Measurements from ENCODE around the gene MRM2.

MRM2 gene

GRCh38 chr7:2220030-2220429 is 22.0 kb downstream of the MRM2 start:
- DNase-seq = no peak

- DNase-seq = no peak
Measured at GRCh38 chr7:2219606-2220005, 22.4 kb downstream of the MRM2 start.

- no peak for DNase-seq
Measured at GRCh38 chr7:2219136-2219535, 22.9 kb downstream of the MRM2 start.

DNA sequence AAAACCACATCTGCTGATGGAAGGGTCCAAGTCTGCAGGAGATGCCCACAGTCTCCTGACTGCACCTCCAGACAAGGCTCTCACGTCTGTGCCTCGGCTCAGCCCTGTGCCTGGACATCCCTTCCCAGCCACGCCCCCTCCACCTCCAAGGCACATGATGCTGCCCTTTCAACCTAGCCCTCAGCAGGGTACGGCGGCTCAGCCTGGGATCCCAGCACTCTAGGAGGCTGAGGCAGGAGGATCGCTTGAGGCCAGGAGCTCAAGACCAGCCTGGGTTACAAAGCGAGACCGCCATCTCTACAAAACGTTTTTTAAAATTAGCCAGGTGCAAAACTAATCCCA is 23.6 kb downstream of the MRM2 start:
- no peak for DNase-seq

DNA sequence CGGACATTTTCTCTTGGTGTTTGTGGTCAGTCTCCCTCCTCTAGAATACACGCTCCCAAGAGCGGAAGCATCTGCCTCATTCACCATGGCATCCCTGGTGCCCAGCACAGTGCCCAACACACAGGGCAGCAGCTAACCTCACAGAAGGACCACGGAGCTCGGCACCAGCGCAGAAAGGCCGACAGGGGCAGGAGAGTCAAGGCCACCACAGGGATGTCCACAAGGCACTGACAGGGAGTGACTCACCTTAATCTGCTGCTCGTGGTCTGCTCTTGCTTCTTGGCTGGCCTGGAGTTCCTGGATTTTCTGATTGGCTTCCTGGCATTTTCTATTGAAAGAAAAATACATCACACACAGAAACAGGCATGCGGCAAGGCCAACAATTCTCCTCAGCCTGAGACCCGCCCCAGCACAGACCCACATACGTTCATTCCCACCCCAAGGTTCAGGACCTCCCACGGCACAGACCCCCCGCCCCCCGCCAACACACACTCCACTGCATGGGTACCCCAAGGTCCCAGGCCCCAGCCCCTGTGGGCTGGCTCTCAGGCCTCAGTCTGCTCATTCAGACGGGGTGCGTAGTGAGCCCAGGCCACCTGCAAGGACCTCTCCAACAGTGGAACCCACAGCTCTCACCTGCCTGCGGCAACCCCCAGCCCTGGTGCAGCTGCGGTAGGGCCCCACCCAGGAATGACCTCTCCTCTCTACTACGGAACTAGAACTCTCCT is 24.1 kb downstream of the MRM2 start:
- no peak for DNase-seq

DNA sequence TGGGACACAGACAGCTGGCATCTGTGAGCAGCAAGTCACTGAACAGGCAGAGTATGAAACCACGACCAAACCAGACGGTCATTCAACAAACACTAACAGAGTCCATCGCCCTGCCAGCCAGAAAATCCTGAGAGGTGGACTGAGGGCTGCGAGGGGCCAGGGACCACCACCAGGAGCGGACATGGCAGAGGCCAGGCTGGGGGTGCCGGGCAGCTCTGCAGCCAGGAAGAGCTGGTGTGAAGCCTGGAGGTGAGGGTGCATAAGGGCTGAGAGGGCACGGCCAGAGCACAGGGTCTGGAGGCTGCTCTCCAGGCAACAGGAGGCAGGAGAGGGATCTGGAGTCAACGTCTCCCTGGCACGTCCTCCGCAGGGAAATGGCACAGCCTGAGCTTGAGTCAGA is 24.8 kb downstream of the MRM2 start:
- DNase-seq = no peak

DNA sequence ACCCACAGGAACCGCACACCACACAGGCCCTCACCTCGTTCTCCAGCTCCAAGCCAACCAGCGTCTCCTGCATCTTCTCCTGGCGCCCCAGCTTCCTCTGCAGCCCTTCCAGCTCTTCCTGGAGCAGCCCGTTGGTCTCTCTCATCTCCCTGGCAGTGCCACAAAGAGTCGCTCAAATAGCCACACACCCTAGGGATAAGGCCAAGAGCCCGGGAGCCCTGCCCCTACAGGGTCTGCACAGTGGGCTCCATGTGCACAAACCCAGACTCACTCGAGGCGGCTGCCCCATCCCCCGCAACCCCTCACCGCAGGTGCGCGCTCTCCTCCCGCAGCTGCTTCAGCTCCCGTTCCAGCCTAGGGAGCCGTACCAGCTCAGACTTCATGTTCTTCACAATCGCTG is 26.2 kb downstream of the MRM2 start:
- no peak for DNase-seq

DNA sequence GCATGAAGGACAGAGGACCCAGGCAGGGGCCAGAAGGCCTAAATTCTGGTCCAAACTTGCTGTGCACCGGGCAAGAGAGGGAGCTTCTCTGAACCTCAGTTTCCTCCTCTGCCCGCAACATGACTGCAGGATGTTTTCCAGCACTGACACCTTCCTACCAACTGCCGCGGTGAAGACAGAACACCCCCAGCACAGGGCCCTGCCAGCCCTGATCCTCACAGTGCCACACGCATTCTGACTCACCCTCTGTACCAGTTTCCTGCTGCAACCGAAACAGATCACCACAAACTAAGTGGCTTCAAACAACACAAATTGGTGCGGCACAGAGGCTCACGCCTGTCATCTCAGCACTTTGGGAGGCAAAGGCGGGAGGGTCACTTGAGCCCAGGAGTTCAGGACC is 27.4 kb downstream of the MRM2 start:
- DNase-seq = no peak

- DNase-seq = no peak
Measured at GRCh38 chr7:2213551-2214215, 28.3 kb downstream of the MRM2 start.

- no peak for DNase-seq
Measured at GRCh38 chr7:2212906-2213305, 29.1 kb downstream of the MRM2 start.

DNA sequence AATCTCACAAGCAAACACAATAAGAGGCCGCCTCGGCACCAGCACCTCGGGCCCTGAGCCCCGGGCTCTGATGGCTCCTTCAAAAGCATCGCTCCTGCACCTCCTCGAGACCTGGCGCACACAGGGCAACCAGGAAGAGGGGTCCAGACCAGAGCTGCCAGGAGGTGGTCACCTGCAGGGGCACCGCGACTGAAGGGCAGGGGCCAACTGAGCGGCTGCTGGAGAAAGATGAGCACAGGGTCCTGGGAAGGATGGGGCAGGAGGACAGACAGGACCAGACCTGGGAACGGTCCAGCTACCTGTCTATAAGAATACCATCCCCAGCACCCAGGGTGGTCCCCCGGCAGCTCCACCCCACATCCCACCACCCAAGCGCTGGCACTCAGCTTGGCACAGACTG is 30.1 kb downstream of the MRM2 start:
- DNase-seq = no peak

DNA sequence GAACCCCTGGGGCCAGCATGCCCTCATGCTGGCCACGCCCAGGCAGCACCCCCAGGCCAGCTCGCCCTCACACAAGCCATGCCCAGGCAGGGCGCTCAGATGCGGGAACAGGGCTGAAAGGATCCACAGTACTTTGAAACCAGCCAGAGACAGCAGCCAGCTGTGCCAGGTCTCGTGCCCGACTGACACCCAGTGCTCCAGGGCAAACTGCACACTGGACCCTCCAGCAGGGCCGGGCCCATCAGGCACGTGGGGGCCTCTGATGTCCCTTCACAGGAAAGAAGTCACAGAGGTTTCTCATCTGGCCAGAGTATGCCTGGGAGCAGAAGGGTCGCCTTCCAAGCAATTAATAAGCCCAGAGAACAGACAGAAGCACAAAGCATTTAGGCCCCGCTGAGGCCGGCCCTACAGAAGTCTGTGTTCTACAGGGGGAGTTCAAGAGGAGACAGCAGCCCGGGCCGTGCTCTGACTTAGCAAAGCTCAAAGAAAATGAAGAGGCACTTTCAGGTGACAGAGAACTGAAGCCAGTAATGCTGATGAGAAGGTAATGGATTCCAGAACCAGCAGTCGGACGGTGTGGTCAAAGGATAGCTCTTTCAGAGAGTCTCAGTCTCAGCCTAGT is 30.6 kb downstream of the MRM2 start:
- no peak for DNase-seq

- no peak for DNase-seq
Measured at GRCh38 chr7:2210551-2211258, 31.3 kb downstream of the MRM2 start.

DNA sequence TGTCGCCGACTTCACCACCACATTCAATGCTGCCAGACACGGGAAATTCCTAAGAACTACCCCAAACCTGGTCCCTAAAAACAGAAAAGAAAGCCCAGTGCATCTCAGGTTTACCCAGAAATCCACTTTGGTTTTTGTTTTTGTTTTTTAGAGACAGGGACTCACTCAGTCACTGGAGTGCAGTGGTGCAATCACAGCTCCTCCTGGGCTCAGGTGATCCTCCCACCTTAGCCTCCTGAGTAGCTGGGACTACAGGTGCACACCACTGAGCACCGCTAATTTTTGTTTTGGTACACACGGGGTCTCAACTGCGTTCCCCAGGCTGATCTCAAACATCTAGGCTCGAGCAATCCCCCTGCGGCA is 32.1 kb downstream of the MRM2 start:
- DNase-seq = no peak

DNA sequence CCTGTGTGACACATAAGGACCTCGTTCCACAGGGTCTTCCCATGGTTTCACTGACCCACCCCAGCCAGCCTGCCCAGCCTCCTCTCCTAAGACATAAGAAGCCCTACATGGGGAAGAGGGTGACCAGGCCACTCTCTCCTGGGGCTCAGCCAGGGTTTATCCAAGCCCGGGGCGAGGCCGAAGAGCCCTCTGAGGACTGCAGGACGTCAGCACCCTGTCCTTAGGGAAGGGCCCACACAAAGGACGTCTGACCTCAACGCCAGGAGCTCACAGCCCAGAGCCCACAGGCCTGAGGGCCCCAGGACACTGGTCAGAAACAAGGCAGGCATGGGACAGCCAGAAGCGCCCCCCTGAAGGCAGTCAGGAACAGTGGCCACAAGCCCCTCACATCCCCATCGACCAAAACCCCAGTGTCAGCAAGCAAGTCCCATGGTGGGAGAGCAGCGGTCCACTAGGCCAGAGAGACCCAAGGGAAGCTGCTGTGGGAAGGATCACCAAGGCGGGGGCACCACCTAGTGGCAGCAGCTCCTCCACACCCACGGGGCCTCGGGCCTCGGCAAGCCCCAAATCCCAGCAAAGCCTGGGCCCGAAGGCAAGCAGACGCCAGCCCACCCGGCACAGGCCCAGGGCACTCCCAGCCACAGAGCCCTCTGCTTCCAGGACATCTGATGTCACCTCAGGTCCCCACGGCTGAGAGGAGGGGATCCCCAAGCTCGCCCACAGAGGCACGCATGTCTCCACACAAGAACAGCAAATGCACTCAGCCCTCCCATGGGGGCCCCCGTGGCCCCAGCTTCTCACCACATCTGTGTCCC is 32.7 kb downstream of the MRM2 start:
- no peak for DNase-seq

DNA sequence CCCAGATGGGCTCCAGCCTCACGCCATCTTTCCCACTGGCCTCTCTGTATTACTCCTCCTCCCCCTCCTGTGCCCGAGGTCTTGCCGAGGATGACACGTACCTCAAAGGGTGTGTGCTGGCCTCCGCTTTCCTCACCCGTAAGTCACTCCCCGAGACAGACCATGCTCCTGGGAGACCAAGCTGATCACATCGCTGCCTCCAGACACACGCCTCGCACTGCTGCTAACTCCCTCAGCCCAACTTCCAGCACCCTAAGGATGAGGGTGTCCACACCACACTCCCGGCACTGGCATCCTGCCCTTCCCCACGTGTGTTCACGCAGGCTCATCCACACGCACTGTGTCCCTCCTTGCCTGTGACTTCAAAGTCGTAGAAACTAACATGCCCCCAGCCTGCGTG is 33.3 kb downstream of the MRM2 start:
- no peak for DNase-seq

DNA sequence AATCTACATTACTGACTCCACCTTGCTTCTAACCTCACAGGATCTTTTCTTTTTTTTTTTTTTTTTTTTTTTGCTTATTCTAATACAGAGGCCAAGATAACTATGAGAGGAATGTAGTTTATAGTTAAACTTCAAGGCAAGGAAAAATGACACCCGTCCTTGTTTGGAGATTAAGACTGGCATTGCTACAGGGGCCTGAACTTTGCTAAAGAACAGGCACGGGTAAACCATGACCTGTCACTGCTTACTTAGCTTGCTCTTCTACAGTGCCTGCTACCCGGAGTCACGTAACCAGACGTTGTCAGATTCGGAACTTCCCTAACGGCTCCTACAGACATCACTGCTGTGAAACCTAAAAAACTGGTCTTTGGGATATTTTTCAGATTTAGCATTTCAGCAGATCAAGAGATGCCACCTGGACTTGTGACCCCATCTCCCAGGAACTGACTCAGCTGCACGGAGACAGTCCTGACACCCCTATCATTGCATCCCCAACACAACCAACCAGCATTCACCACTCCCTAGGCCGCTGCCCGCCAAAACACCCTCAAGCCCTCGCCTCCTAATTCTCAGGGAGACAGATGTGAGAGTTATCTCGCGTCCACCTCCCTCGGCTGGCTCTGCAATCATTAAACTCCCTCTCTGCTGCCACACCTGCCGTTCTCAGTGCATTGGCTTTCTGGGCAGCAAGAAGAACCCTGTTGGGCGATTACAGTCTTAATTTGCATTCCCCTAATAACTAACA is 36.8 kb downstream of the MRM2 start:
- DNase-seq = no peak

DNA sequence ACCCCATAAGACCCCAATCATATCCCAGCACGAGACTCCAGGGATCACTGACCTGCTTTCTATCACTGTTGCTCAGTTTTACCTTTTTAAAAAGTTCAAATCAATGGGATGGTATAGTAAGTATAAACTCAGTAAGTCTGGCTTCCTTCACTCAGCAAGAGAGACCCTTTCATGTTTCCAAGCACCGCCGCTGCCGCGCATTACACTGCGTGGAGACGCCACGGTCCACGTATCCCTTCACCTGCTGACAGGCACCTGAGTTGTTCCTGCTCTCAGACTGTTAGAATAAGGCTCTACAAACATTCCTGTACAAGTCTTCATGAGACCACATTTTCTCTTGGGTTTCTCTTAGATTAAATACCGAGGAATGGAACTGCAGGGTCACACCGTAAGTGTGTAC is 37.6 kb downstream of the MRM2 start:
- DNase-seq = no peak

GRCh38 chr7:2203766-2204300 is 38.2 kb downstream of the MRM2 start:
- no peak for DNase-seq

DNA sequence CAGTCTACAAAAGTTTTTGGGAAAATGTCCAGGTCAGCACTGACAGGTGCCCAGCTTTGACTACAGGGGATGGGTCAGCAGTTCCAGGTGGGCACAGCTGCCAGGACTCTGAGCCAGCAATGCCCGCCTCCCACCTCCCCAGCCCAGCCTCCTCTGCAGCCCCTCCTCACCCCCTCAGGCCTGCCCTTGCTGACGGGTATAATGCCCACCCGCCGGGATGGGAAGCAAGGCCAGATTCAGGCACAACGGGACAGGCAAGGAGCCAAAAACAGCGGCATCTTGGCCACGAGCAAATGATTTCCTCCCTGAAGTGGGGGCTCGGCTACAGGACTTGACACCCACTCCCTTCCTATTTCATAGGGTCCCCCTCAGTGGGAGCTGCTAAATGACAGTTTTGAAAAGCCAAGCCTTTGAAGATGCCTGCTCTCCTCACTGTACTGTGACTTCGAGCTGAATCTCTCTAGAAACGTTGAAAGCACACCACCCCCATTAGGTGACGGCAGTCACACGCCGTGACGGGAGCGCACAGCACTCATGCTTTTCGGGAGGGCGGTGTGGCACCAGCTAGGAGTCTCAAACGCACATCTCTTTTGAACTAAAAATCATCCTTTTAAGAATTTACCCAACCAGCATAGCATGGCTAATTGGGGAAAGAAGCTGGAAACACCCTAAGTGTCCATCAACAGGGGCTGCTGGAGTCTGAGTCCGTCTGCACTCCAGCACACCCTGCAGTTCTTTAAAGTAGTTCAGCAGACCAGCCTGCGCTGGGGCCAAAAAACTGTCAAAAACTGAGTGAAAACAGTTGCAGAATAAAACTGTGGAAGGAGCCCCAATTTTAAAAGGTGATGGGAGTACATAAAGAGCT is 38.9 kb downstream of the MRM2 start:
- no peak for DNase-seq

DNA sequence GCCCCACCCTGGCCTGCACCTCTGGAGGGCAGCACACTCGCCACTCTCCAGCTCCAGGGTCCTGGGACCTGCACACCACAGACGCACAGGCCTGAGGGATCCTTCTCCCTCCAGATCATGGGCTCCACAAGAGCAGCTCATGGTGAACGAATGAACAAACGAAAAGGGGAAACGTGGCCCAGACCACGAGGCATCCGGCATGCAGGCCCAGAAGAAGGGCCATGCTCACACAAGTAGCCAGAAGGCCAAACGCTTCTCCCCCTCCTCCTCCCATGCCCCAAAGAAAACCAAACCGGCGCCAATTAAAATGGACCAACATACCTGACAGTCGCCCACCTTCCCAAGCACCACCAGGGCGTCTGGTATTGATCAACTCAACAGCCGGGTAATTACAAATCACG is 39.6 kb downstream of the MRM2 start:
- no peak for DNase-seq
